Transverse colon (tissue), 4 donors: ENCODE results near the gene LUZP2. TPM values are rescaled to one million over a fixed set of nuclear protein-coding genes. Genes with fewer than 3 reads are reported as not detected.

Experiments
- DNase-seq: peaks from one replicate; pipeline ENCODE4 v3.0.0-alpha.2; 2019
- H3K27ac ChIP-seq, 4 donors: fragments of 200-600 bp; sonication (generic); 2 replicates each; pipeline ENCODE4 v1.5.1; 2016 to 2018; ENCODE audit warnings: inconsistent platforms in 4 of 4
- H3K27me3 ChIP-seq: fragments of 200-600 bp; sonication (generic); 2 replicates; pipeline ENCODE4 v1.5.1; 2017; ENCODE audit warnings: inconsistent platforms
- H3K36me3 ChIP-seq, 4 donors: fragments of 200-600 bp; sonication (generic); 2 replicates each; pipeline ENCODE4 v1.5.1; 2017 to 2019; ENCODE audit warnings: inconsistent platforms in 4 of 4
- H3K4me1 ChIP-seq, 4 donors: fragments of 200-600 bp; sonication (generic); 2 replicates each; pipeline ENCODE4 v1.5.1; 2017 to 2020; ENCODE audit warnings: inconsistent platforms in 4 of 4
- H3K4me3 ChIP-seq, 4 donors: fragments of 200-600 bp; sonication (generic); 1 replicate in 1 of 4; 2 replicates in 3 of 4; pipeline versions ENCODE4 v1.5.1 to v1.6.1; 2017 to 2019; ENCODE audit warnings: inconsistent platforms in 4 of 4
- H3K9me3 ChIP-seq, 2 donors: fragments of 200-600 bp; sonication (generic); 2 replicates each; pipeline ENCODE4 v1.5.1; 2017 to 2019; ENCODE audit warnings: inconsistent platforms in 2 of 2
- EP300 ChIP-seq: sonication (generic); formaldehyde crosslinking; IDR thresholded peaks from one replicate; pipeline ENCODE4 v1.6.1; 2017; ENCODE audit warnings: antibody characterized with exemption, low read depth
- POLR2A ChIP-seq: fragments of 450-650 bp; IDR thresholded peaks from one replicate; pipeline ENCODE4 v1.6.1; 2016; ENCODE audit warnings: antibody characterized with exemption, mild to moderate bottlenecking, moderate library complexity
- POLR2AphosphoS5 ChIP-seq, 3 donors: sonication (generic); formaldehyde crosslinking; IDR thresholded peaks; one replicate each; pipeline ENCODE4 v1.6.1; 2016; ENCODE audit warnings: antibody characterized with exemption in 3 of 3
- WGBS, 2 donors: methylation state at CpG; one replicate each; pipeline ENCODE4 v1.1.5; 2018; ENCODE audit warnings: low coverage in 1 of 2; 5-methylcytosine and 5-hydroxymethylcytosine counted together
- in situ Hi-C, 4 donors: fragments of 200-750 bp; cut with MboI; loops; one replicate each; pipeline versions ENCODE4 v1.15.0 to v1.15.1; 2017; ENCODE audit warnings: low sequenced_read_pairs in 3 of 4, low pct_ligation_motif_present in 1 of 4, low pct_unique_long_range_greater_than_20kb in 1 of 4
- intact Hi-C: fragments of 100-400 bp; cut with DNase I; formaldehyde crosslinking; loops from one replicate; pipeline ENCODE4 v1.15.1; 2023; ENCODE audit warnings: low total_unique reads
- total RNA-seq, 4 donors: library from RNA; depleted of rRNA; stranded (reverse); fragments of >200 nt; gene quantifications; one replicate each; pipeline ENCODE4 v1.1.0, GENCODE V29; 2016
- TF ChIP-seq, protein P1 (sequence below), 5 experiments: fragments of 200-600 bp in 3 of 5; fragments of 450-650 bp in 2 of 5; sonication (generic) in 3 of 5; IDR thresholded peaks; 1 replicate in 2 of 5; 2 replicates in 3 of 5; pipeline ENCODE4 v1.5.1; 2016 to 2017; ENCODE audit warnings: antibody characterized with exemption in 5 of 5, inconsistent platforms in 3 of 5, mild to moderate bottlenecking in 2 of 5, moderate library complexity in 1 of 5

The LUZP2 gene
- total RNA-seq, 4 donors from 2014 or later, result 2.2 to 3.3 (median 2.4) TPM; not detected in 1

GRCh38 chr11:24754406-24754805 lies 257.6 kb downstream of the LUZP2 start:
- intact Hi-C loops, result no loop called here

DNA sequence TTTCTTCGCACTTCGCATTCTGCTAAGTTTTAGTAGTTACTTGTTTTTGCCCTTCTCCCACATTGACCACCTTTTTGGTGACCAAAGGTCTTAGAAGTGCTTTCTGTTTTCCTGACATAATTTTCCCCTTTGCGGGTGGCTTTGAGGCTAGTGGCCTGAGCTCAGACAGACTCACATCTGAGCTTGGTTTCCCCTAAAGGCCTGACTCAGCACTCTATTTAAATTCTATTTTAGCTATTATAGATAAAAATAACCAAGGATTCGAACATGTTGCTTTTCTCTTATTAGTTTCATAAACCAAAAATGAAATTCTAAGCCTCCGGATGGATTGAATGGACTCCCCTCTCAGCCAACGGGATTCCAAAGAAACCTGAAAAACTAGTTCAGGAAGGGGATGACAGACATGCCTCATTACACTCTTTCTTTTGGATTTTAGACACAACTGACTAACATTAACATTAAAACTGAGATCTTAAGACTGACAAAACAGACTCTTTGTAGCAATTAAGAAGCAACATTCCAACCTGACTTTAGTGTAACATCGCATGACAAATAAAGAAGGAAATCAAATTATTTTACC lies 258.5 kb downstream of the LUZP2 start:
- Histone ChIP-seq H3K27ac (no peak overlapping the region), H3K27me3 (no peaks in the 10 kb centered on the region), H3K4me1 (no peaks in the 10 kb centered on the region), H3K36me3 (no peaks in the 10 kb centered on the region), H3K9me3 (no peaks in the 10 kb centered on the region), H3K4me3 (no peak overlapping the region)
- DNase-seq, result no peak
- intact Hi-C loops, result no loop called here
- in situ Hi-C loops, result no loop called here
- TF ChIP-seq POLR2A (no peak), EP300 (no peak), POLR2AphosphoS5 (IDR thresholded peaks at IDR 0.05) (no peak)
- TF ChIP-seq, protein P1, sequence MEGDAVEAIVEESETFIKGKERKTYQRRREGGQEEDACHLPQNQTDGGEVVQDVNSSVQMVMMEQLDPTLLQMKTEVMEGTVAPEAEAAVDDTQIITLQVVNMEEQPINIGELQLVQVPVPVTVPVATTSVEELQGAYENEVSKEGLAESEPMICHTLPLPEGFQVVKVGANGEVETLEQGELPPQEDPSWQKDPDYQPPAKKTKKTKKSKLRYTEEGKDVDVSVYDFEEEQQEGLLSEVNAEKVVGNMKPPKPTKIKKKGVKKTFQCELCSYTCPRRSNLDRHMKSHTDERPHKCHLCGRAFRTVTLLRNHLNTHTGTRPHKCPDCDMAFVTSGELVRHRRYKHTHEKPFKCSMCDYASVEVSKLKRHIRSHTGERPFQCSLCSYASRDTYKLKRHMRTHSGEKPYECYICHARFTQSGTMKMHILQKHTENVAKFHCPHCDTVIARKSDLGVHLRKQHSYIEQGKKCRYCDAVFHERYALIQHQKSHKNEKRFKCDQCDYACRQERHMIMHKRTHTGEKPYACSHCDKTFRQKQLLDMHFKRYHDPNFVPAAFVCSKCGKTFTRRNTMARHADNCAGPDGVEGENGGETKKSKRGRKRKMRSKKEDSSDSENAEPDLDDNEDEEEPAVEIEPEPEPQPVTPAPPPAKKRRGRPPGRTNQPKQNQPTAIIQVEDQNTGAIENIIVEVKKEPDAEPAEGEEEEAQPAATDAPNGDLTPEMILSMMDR (IDR thresholded peaks at IDR 0.05), result no peak
- WGBS, 2 donors, result 86 to 87% methylated on average over 7 of the region's 7 CpGs

More at GRCh38 chr11:24754406-24754805, 257.6 kb downstream of the LUZP2 start:
- H3K4me3 ChIP-seq, result no peak overlapping the region
- H3K27ac ChIP-seq, result no peak overlapping the region
- no peaks in the 10 kb centered on the region for H3K27me3 ChIP-seq
- H3K9me3 ChIP-seq, result no peaks in the 10 kb centered on the region
- TF ChIP-seq POLR2AphosphoS5 (IDR thresholded peaks at IDR 0.05) (no peak), EP300 (no peak), POLR2A (no peak)
- TF ChIP-seq, protein P1 (IDR thresholded peaks at IDR 0.05), result no peak
- H3K4me1 ChIP-seq, result no peaks in the 10 kb centered on the region
- in situ Hi-C loops, result no loop called here
- DNase-seq, result no peak
- no peaks in the 10 kb centered on the region for H3K36me3 ChIP-seq

- H3K4me1 ChIP-seq, result no peaks in the 10 kb centered on the region
- no peaks in the 10 kb centered on the region for H3K36me3 ChIP-seq
- no peaks in the 10 kb centered on the region for H3K9me3 ChIP-seq
- no peak for DNase-seq
- TF ChIP-seq POLR2AphosphoS5 (IDR thresholded peaks at IDR 0.05), result no peak
- no peak for TF ChIP-seq POLR2A
- TF ChIP-seq EP300, result no peak
- TF ChIP-seq, protein P1 (IDR thresholded peaks at IDR 0.05), result no peak
- WGBS, 2 donors, result 87% methylated on average over 3 of the region's 3 CpGs
- in situ Hi-C loops (no loop called here), intact Hi-C loops (no loop called here)
- H3K27ac ChIP-seq, result no peak overlapping the region
- H3K27me3 ChIP-seq, result no peaks in the 10 kb centered on the region
- H3K4me3 ChIP-seq, result no peak overlapping the region
Measured at GRCh38 chr11:24759742-24760141, 262.9 kb downstream of the LUZP2 start.

- intact Hi-C loops, result no loop called here
- H3K36me3 ChIP-seq, result no peaks in the 10 kb centered on the region
- no peak for DNase-seq
- TF ChIP-seq, protein P1 (IDR thresholded peaks at IDR 0.05), result no peak
- no peak for TF ChIP-seq POLR2A
- no peak for TF ChIP-seq EP300
- TF ChIP-seq POLR2AphosphoS5 (IDR thresholded peaks at IDR 0.05), result no peak
- in situ Hi-C loops, result no loop called here
- no peaks in the 10 kb centered on the region for H3K27me3 ChIP-seq
- no peak overlapping the region for H3K4me3 ChIP-seq
- H3K9me3 ChIP-seq, result no peaks in the 10 kb centered on the region
- H3K4me1 ChIP-seq, result no peaks in the 10 kb centered on the region
- H3K27ac ChIP-seq, result no peak overlapping the region
Measured at GRCh38 chr11:24760681-24761080, 263.8 kb downstream of the LUZP2 start.
